HepG2 (cell line): Measurements from ENCODE around the gene ADCY7. TPM values are rescaled to one million over a fixed set of nuclear protein-coding genes. Genes with fewer than 3 reads are reported as not detected.

Source experiments
- ATAC-seq: fragments of 200-7000 bp; cut with Tn5 transposase; 3 replicates; pipeline ENCODE4 v1.9.1; 2020; ENCODE audit warnings: mild to moderate bottlenecking, moderate library complexity
- BruUV-seq: library from RNA; stranded (reverse); fragments of 400-500 nt; replicated peaks from 2 replicates; lab custom pipeline; 2021; lab: Mats Ljungman, UMichigan
- CTCF ChIA-PET: fragments of 300-600 bp; formaldehyde crosslinking; extraction: SDS; loops from one replicate; lab custom pipeline; 2021; ENCODE audit warnings: low total read pairs, inconsistent platforms, low intra/inter-chr PET ratio; lab: Yijun Ruan, JAX
- POLR2A ChIA-PET: fragments of 350-600 bp; sonication (Branson Sonifier 250); formaldehyde crosslinking; loops from one replicate; lab custom pipeline; 2020; ENCODE audit warnings: antibody characterized with exemption, inconsistent platforms; lab: Yijun Ruan, JAX
- DNase-seq: peaks from one replicate; pipeline ENCODE4 v3.0.0-alpha.2; 2015; ENCODE audit warnings: low spot score
- FAIRE-seq: peaks from 3 replicates; lab custom pipeline; 2011; peaks lifted over from hg19 to GRCh38; lab: Jason Lieb, UNC
- H2AFZ ChIP-seq: one replicate; pipeline ENCODE4 v1.6.1; 2011; ENCODE audit warnings: low read length, inconsistent platforms
- H3K27ac ChIP-seq: fragments of 300-600 bp; 3 replicates; pipeline ENCODE4 v1.8.0; 2011; ENCODE audit warnings: mixed run types, mild to moderate bottlenecking, mixed read lengths, low read length, inconsistent platforms; ENCODE audit not compliant: insufficient read depth; ENCODE audit errors: extremely low read length
- H3K27me3 ChIP-seq, 2 experiments: fragments of 200-600 bp in 1 of 2; 2 replicates in 1 of 2; 3 replicates in 1 of 2; pipeline versions ENCODE4 v1.6.0 to v1.8.0; 2011; ENCODE audit warnings: low read length in 2 of 2, mild to moderate bottlenecking in 2 of 2, moderate library complexity in 2 of 2, inconsistent platforms in 1 of 2; ENCODE audit not compliant: insufficient read depth in 2 of 2, control insufficient read depth in 1 of 2
- H3K36me3 ChIP-seq, 2 experiments: fragments of 200-600 bp in 1 of 2; replicated peaks in 1 of 2; 2 replicates in 1 of 2; 3 replicates in 1 of 2; pipeline versions ENCODE4 v1.5.1 to v1.8.0; 2011; ENCODE audit warnings: low read length in 2 of 2, inconsistent platforms in 1 of 2; ENCODE audit not compliant: insufficient read depth in 2 of 2, control insufficient read depth in 1 of 2
- H3K4me1 ChIP-seq: 2 replicates; pipeline ENCODE4 v1.5.1; 2012; ENCODE audit warnings: low read length, inconsistent platforms; ENCODE audit not compliant: insufficient read depth
- H3K4me2 ChIP-seq: 2 replicates; pipeline ENCODE4 v1.6.0; 2011; ENCODE audit warnings: low read depth, low read length, inconsistent platforms
- H3K4me3 ChIP-seq, 3 experiments: fragments of 200-600 bp in 1 of 3; sonication (generic), shearing (Covaris generic) in 1 of 3; replicated peaks in 1 of 3; 2 replicates each; pipeline ENCODE4 v1.5.1; 2011 to 2016; ENCODE audit warnings: low read length in 3 of 3, inconsistent platforms in 2 of 3, low read depth in 2 of 3, mild to moderate bottlenecking in 2 of 3, control low read depth in 1 of 3, mixed read lengths in 1 of 3; ENCODE audit not compliant: insufficient read depth in 1 of 3
- H3K79me2 ChIP-seq: one replicate; pipeline ENCODE4 v1.6.1; 2011; ENCODE audit warnings: low read length, inconsistent platforms; ENCODE audit not compliant: insufficient read depth
- H3K9ac ChIP-seq: 2 replicates; pipeline ENCODE4 v1.6.0; 2011; ENCODE audit warnings: mild to moderate bottlenecking, low read depth, low read length, inconsistent platforms; ENCODE audit not compliant: insufficient read depth
- H3K9me3 ChIP-seq: 2 replicates; pipeline ENCODE4 v1.5.1; 2012; ENCODE audit warnings: mild to moderate bottlenecking, low read length
- H4K20me1 ChIP-seq: 2 replicates; pipeline ENCODE4 v1.6.0; 2011; ENCODE audit warnings: inconsistent platforms, mild to moderate bottlenecking, low read length, moderate library complexity; ENCODE audit not compliant: insufficient read depth
- CENPT ChIP-seq: sonication (generic); formaldehyde crosslinking; IDR thresholded peaks from 2 replicates; pipeline ENCODE4 v1.8.0; 2022; ENCODE audit warnings: low read depth, mild to moderate bottlenecking, moderate library complexity, missing genetic modification reagents
- HCFC1 ChIP-seq: fragments of 150-350 bp; IDR thresholded peaks from 2 replicates; pipeline ENCODE4 v1.6.1; 2014; ENCODE audit warnings: low read depth, low read length
- NFRKB ChIP-seq: fragments of 450-650 bp; IDR thresholded peaks from 2 replicates; pipeline ENCODE4 v1.6.1; 2017
- POLR2A ChIP-seq, 2 experiments: IDR thresholded peaks; 2 replicates each; pipeline ENCODE4 v1.6.1; 2011; ENCODE audit warnings: low read depth in 2 of 2, low read length in 2 of 2, mild to moderate bottlenecking in 1 of 2, moderate library complexity in 1 of 2; ENCODE audit not compliant: insufficient read depth in 1 of 2
- PTBP1 ChIP-seq: fragments of 200-400 bp; formaldehyde crosslinking; IDR thresholded peaks from 2 replicates; pipeline ENCODE4 v1.6.1; 2018; ENCODE audit warnings: low read length, low read depth; ENCODE audit not compliant: poor library complexity, severe bottlenecking
- REXO4 ChIP-seq: sonication (generic); formaldehyde crosslinking; IDR thresholded peaks from 2 replicates; pipeline ENCODE4 v1.8.0; 2022; ENCODE audit warnings: missing genetic modification reagents, mild to moderate bottlenecking, borderline replicate concordance
- RORA ChIP-seq: sonication (generic); formaldehyde crosslinking; IDR thresholded peaks from 2 replicates; pipeline ENCODE4 v1.5.0; 2020; ENCODE audit warnings: mild to moderate bottlenecking, missing genetic modification reagents, moderate library complexity
- ZNF407 ChIP-seq: sonication (generic); formaldehyde crosslinking; IDR thresholded peaks from one replicate; pipeline ENCODE4 v1.5.1; 2020; ENCODE audit warnings: mild to moderate bottlenecking, missing genetic modification reagents; ENCODE audit errors: not compliant biosample characterization
- ZNF605 ChIP-seq: sonication (generic); formaldehyde crosslinking; IDR thresholded peaks from 2 replicates; pipeline ENCODE4 v1.8.0; 2022; ENCODE audit warnings: mild to moderate bottlenecking, missing genetic modification reagents
- ZNF615 ChIP-seq: sonication (generic); formaldehyde crosslinking; IDR thresholded peaks from 2 replicates; pipeline ENCODE4 v1.5.0; 2020; ENCODE audit warnings: mild to moderate bottlenecking, missing genetic modification reagents, borderline replicate concordance
- ZNF784 ChIP-seq: sonication (generic); formaldehyde crosslinking; IDR thresholded peaks from 2 replicates; pipeline ENCODE4 v1.5.1; 2020; ENCODE audit warnings: missing genetic modification reagents, mild to moderate bottlenecking, borderline replicate concordance
- WGBS: methylation state at CpG from one replicate; pipeline ENCODE4 v1.1.6; 2017; ENCODE audit warnings: low lambda C conversion rate; 5-methylcytosine and 5-hydroxymethylcytosine counted together
- in situ Hi-C: cut with HindIII; loops from 2 replicates; pipeline ENCODE4 v1.10.0; 2017; ENCODE audit warnings: low pct_unique_long_range_greater_than_20kb; ENCODE audit not compliant: extremely low pct_ligation_motif_present
- intact Hi-C: fragments of 100-400 bp; cut with micrococcal nuclease; formaldehyde crosslinking; loops from one replicate; pipeline ENCODE4 v1.10.0; 2022; ENCODE audit not compliant: unreplicated experiment
- polyA plus RNA-seq, 8 experiments: library from polyadenylated mRNA; depleted of rRNA in 3 of 8; stranded (reverse) in 7 of 8; unstranded in 1 of 8; fragments of >200 nt; fragmentation: Illumina TruSeq in 4 of 8; extraction: Trizol in 4 of 8; gene quantifications; 2 replicates each; pipeline versions ENCODE4 v1.2.1 to v1.2.3, GENCODE V29; 2011 to 2016; ENCODE audit warnings: low read depth in 4 of 8, missing spikeins in 1 of 8, mixed read lengths in 1 of 8; ENCODE audit not compliant: insufficient read depth in 1 of 8
- total RNA-seq, 5 experiments: library from RNA; depleted of rRNA; stranded (reverse); fragments of >200 nt; fragmentation: Illumina TruSeq; extraction: Trizol; gene quantifications; 2 replicates each; pipeline ENCODE4 v1.2.3, GENCODE V29; 2016; ENCODE audit warnings: low read depth in 1 of 5

ADCY7 gene
- total and polyA plus RNA-seq, 2 of the 13 experiments (the other 11 are each of a cell fraction or from before 2014, with no cell fraction given): 2.2 to 4.3 TPM

- no peaks in the 10 kb centered on the region for H4K20me1 ChIP-seq
- no TSS peak for BruUV-seq
- intact Hi-C loops: no loop called here
- peaks cover 58% of the 10 kb centered on the region for H3K4me1 ChIP-seq
- ChIA-PET POLR2A (no interaction called here), CTCF (no interaction called here)
- ATAC-seq (no peak; the same call in 2 of the 3 replicates), DNase-seq (peak; percentile 47), FAIRE-seq (no peak)
- no peak overlapping the region for H3K4me3 ChIP-seq
- H3K9me3 ChIP-seq: no peaks in the 10 kb centered on the region
- H3K9ac ChIP-seq: no peak overlapping the region
- in situ Hi-C loops: loop anchor here (5.0 to 10.0 kb wide), 2 partner anchors 34 to 396 kb away; no protein-coding TSS in a partner anchor
- no peak overlapping the region for H3K4me2 ChIP-seq
- no peaks in the 10 kb centered on the region for H3K36me3 ChIP-seq
- no peak overlapping the region for H3K27ac ChIP-seq
- no peaks in the 10 kb centered on the region for H3K79me2 ChIP-seq
- H3K27me3 ChIP-seq: peaks cover 0 to 8% of the 10 kb centered on the region in 2 experiments; a peak in 1 of 5 replicates
- 9% methylated on average over 5 of the region's 5 CpGs for WGBS
- H2AFZ ChIP-seq: no peak overlapping the region
- TF ChIP-seq ZNF615 (CRISPR knock-in tag) (no peak), ZNF605 (CRISPR knock-in tag) (peak; percentile 31; the same call in 1 of the 2 replicates), HCFC1 (no peak), RORA (CRISPR knock-in tag) (no peak), NFRKB (no peak), PTBP1 (no peak), ZNF784 (CRISPR knock-in tag) (no peak), ZNF407 (no peak), CENPT (CRISPR knock-in tag) (no peak), POLR2A (IDR thresholded peaks at IDR 0.05; ENCODE audit: insufficient read depth in 1 of 2, low read depth in 2 of 2, low read length in 2 of 2) (no peak), REXO4 (CRISPR knock-in tag) (no peak)
Measured at GRCh38 chr16:50268352-50268751, 2.0 kb downstream of the ADCY7 start.
